H9 (cell line): ENCODE results near the gene CD244. TPM values are rescaled to one million over a fixed set of nuclear protein-coding genes. Genes with fewer than 3 reads are reported as not detected.

Source experiments
- DNase-seq: peaks from one replicate; pipeline ENCODE4 v3.0.0-alpha.2; 2017
- H2AFZ ChIP-seq: one replicate; pipeline ENCODE4 v1.6.1; 2013; ENCODE audit warnings: mild to moderate bottlenecking, low read length, control low read depth, moderate library complexity
- H2AK5ac ChIP-seq: 2 replicates; pipeline ENCODE4 v1.6.1; 2013; ENCODE audit warnings: low read length, control low read depth, mixed read lengths; ENCODE audit not compliant: insufficient read length
- H2BK120ac ChIP-seq: one replicate; pipeline ENCODE4 v1.6.1; 2013; ENCODE audit warnings: low read depth, mild to moderate bottlenecking, low read length, control low read depth, inconsistent platforms; ENCODE audit not compliant: poor library complexity, severe bottlenecking
- H2BK12ac ChIP-seq: 2 replicates; pipeline ENCODE4 v1.6.1; 2013; ENCODE audit warnings: low read length, control low read depth, mixed read lengths, low read depth; ENCODE audit not compliant: insufficient read length
- H2BK15ac ChIP-seq: 2 replicates; pipeline ENCODE4 v1.6.1; 2013; ENCODE audit warnings: low read depth, low read length, control low read depth
- H2BK20ac ChIP-seq: one replicate; pipeline ENCODE4 v1.6.1; 2013; ENCODE audit warnings: low read depth, mild to moderate bottlenecking, low read length, control low read depth, inconsistent platforms; ENCODE audit not compliant: poor library complexity, severe bottlenecking
- H2BK5ac ChIP-seq: 2 replicates; pipeline ENCODE4 v1.6.1; 2013; ENCODE audit warnings: low read length, control low read depth, mixed read lengths; ENCODE audit not compliant: insufficient read length
- H3K14ac ChIP-seq: 2 replicates; pipeline ENCODE4 v1.6.1; 2013; ENCODE audit warnings: low read length, control low read depth; ENCODE audit not compliant: insufficient read depth
- H3K18ac ChIP-seq: 2 replicates; pipeline ENCODE4 v1.6.1; 2013; ENCODE audit warnings: low read depth, mild to moderate bottlenecking, mixed read lengths, low read length, control low read depth; ENCODE audit not compliant: insufficient read length
- H3K23ac ChIP-seq: 2 replicates; pipeline ENCODE4 v1.6.1; 2013; ENCODE audit warnings: low read length, control low read depth, mixed read lengths, low read depth; ENCODE audit not compliant: insufficient read length
- H3K23me2 ChIP-seq: 2 replicates; pipeline ENCODE4 v1.6.1; 2013; ENCODE audit warnings: low read depth, mild to moderate bottlenecking, mixed read lengths, low read length, control low read depth; ENCODE audit not compliant: insufficient read length, poor library complexity, severe bottlenecking
- H3K27ac ChIP-seq: 2 replicates; pipeline ENCODE4 v1.5.1; 2013; ENCODE audit warnings: low read length, control low read depth, mixed read lengths, low read depth; ENCODE audit not compliant: insufficient read length
- H3K27me3 ChIP-seq: 2 replicates; pipeline ENCODE4 v1.6.1; 2013; ENCODE audit warnings: low read length, control low read depth, inconsistent platforms; ENCODE audit not compliant: insufficient read depth
- H3K4ac ChIP-seq: 2 replicates; pipeline ENCODE4 v1.6.1; 2013; ENCODE audit warnings: low read depth, mild to moderate bottlenecking, control low read depth, inconsistent platforms, low read length, moderate library complexity
- H3K4me1 ChIP-seq: 2 replicates; pipeline ENCODE4 v1.6.1; 2013; ENCODE audit warnings: low read length, control low read depth, inconsistent platforms; ENCODE audit not compliant: insufficient read depth
- H3K4me2 ChIP-seq: 2 replicates; pipeline ENCODE4 v1.6.1; 2013; ENCODE audit warnings: low read length, control low read depth, mixed read lengths; ENCODE audit not compliant: insufficient read length, insufficient read depth
- H3K56ac ChIP-seq: 2 replicates; pipeline ENCODE4 v1.6.1; 2013; ENCODE audit warnings: low read depth, mild to moderate bottlenecking, mixed read lengths, low read length, control low read depth; ENCODE audit not compliant: insufficient read length
- H3K79me1 ChIP-seq: 2 replicates; pipeline ENCODE4 v1.6.1; 2013; ENCODE audit warnings: low read depth, mild to moderate bottlenecking, moderate library complexity, low read length, control low read depth, inconsistent platforms; ENCODE audit not compliant: insufficient read depth, poor library complexity, severe bottlenecking
- H3K79me2 ChIP-seq: 2 replicates; pipeline ENCODE4 v1.6.1; 2013; ENCODE audit warnings: low read length, control low read depth, inconsistent platforms; ENCODE audit not compliant: insufficient read depth
- H3K9ac ChIP-seq: 2 replicates; pipeline ENCODE4 v1.6.1; 2013; ENCODE audit warnings: low read length, control low read depth, mixed read lengths; ENCODE audit not compliant: insufficient read length; ENCODE audit errors: extremely low read depth
- H3K9me3 ChIP-seq: one replicate; pipeline ENCODE4 v1.6.1; 2013; ENCODE audit warnings: low read depth, low read length, inconsistent platforms; ENCODE audit not compliant: control insufficient read depth
- H3T11ph ChIP-seq: one replicate; pipeline ENCODE4 v1.6.1; 2013; ENCODE audit warnings: mild to moderate bottlenecking, low read length, control low read depth, inconsistent platforms
- H4K20me1 ChIP-seq: one replicate; pipeline ENCODE4 v1.6.1; 2013; ENCODE audit not compliant: control insufficient read depth, insufficient read length, insufficient read depth
- H4K5ac ChIP-seq: 2 replicates; pipeline ENCODE4 v1.6.1; 2013; ENCODE audit warnings: low read depth, mild to moderate bottlenecking, mixed read lengths, low read length, control low read depth; ENCODE audit not compliant: insufficient read length
- H4K8ac ChIP-seq: replicated peaks from 2 replicates; pipeline ENCODE4 v1.6.1; 2013; ENCODE audit warnings: low read length, control low read depth, mixed read lengths, low read depth; ENCODE audit not compliant: insufficient read length
- H4K91ac ChIP-seq: 2 replicates; pipeline ENCODE4 v1.6.1; 2013; ENCODE audit warnings: low read depth, mild to moderate bottlenecking, moderate library complexity, mixed read lengths, low read length, control low read depth; ENCODE audit not compliant: insufficient read length
- H3K27ac Mint-ChIP-seq, 3 experiments: 2 replicates in 2 of 3; 3 replicates in 1 of 3; pipeline ENCODE4 v1.8.0; 2020 to 2021; ENCODE audit warnings: mixed read lengths in 3 of 3, mild to moderate bottlenecking in 1 of 3, moderate library complexity in 1 of 3
- H3K27me3 Mint-ChIP-seq: 2 replicates; pipeline ENCODE4 v1.8.0; 2021; ENCODE audit warnings: low read depth, mild to moderate bottlenecking, moderate library complexity, mixed read lengths
- H3K36me3 Mint-ChIP-seq, 3 experiments: 2 replicates in 2 of 3; 3 replicates in 1 of 3; pipeline ENCODE4 v1.8.0; 2020 to 2021; ENCODE audit warnings: low read depth in 3 of 3, mixed read lengths in 3 of 3; ENCODE audit not compliant: insufficient read depth in 1 of 3
- H3K4me1 Mint-ChIP-seq, 2 experiments: 2 replicates each; pipeline ENCODE4 v1.8.0; 2020; ENCODE audit warnings: mixed read lengths in 2 of 2
- H3K4me3 Mint-ChIP-seq, 2 experiments: 2 replicates in 1 of 2; 3 replicates in 1 of 2; pipeline ENCODE4 v1.8.0; 2020 to 2021; ENCODE audit warnings: mild to moderate bottlenecking in 2 of 2, mixed read lengths in 2 of 2, moderate library complexity in 1 of 2
- H3K9me3 Mint-ChIP-seq, 2 experiments: 2 replicates in 1 of 2; 3 replicates in 1 of 2; pipeline ENCODE4 v1.8.0; 2020; ENCODE audit warnings: mild to moderate bottlenecking in 2 of 2, mixed read lengths in 2 of 2, moderate library complexity in 1 of 2
- CTCF ChIP-seq: fragments of 200-600 bp; sonication (generic); conservative IDR thresholded peaks from 3 replicates; pipeline ENCODE4 v1.8.0; 2021; ENCODE audit warnings: antibody characterized with exemption, mild to moderate bottlenecking
- WGBS: extraction: QIAGEN DNeasy Blood & Tissue Kit; methylation state at CpG from one replicate; pipeline ENCODE4 v1.1.7; 2013; ENCODE audit warnings: missing lambda C conversion rate, low lambda C conversion rate, mixed read lengths; ENCODE audit not compliant: insufficient read length; ENCODE audit errors: extremely low coverage; 5-methylcytosine and 5-hydroxymethylcytosine counted together
- total RNA-seq: library from RNA; stranded (reverse); gene quantifications from 2 replicates; pipeline ENCODE4 v1.2.1, GENCODE V29; 2021

CD244 gene
- total RNA-seq, 1 experiment from 2014 or later: not detected

- H3K18ac ChIP-seq: no peak overlapping the region
- no peak overlapping the region for H3K4me3 Mint-ChIP-seq
- no peak overlapping the region for H3K27ac Mint-ChIP-seq
- no peak overlapping the region for H4K5ac ChIP-seq
- H3K14ac ChIP-seq: no peak overlapping the region
- no peak overlapping the region for H2BK12ac ChIP-seq
- no peaks in the 10 kb centered on the region for H3K4me1 ChIP-seq
- no peak overlapping the region for H2BK120ac ChIP-seq
- no peaks in the 10 kb centered on the region for H3K79me1 ChIP-seq
- H3K56ac ChIP-seq: no peak overlapping the region
- H3K4me1 Mint-ChIP-seq: 0 out of 4 replicates have a peak, but pooled peaks cover 0 to 3% of the 10 kb centered on the region in 2 experiments
- H2BK20ac ChIP-seq: no peak overlapping the region
- DNase-seq: no peak
- H3K9me3 ChIP-seq: no peaks in the 10 kb centered on the region
- no peaks in the 10 kb centered on the region for H3K79me2 ChIP-seq
- no peak overlapping the region for H3K9ac ChIP-seq
- no peak overlapping the region for H3K23ac ChIP-seq
- H3K9me3 Mint-ChIP-seq: no peaks in the 10 kb centered on the region
- H3K23me2 ChIP-seq: no peaks in the 10 kb centered on the region
- no peak overlapping the region for H2AK5ac ChIP-seq
- no peak overlapping the region for H2BK15ac ChIP-seq
- WGBS: no CpG with 5 or more reads among the region's 5 CpGs
- H2AFZ ChIP-seq: no peak overlapping the region
- TF ChIP-seq CTCF: no peak
- no peak overlapping the region for H4K91ac ChIP-seq
- no peak overlapping the region for H3T11ph ChIP-seq
- H3K4me2 ChIP-seq: no peak overlapping the region
- no peak overlapping the region for H3K27ac ChIP-seq
- H4K8ac ChIP-seq: no peak overlapping the region
- no peaks in the 10 kb centered on the region for H3K36me3 Mint-ChIP-seq
- H3K4ac ChIP-seq: no peak overlapping the region
- H4K20me1 ChIP-seq: no peaks in the 10 kb centered on the region
- H3K27me3 ChIP-seq: no peaks in the 10 kb centered on the region
- H2BK5ac ChIP-seq: no peak overlapping the region
- H3K27me3 Mint-ChIP-seq: no peaks in the 10 kb centered on the region
Observed at GRCh38 chr1:160859166-160859565, 3.5 kb downstream of the CD244 start.
